Neuronal stem cell (in vitro differentiated cells): ENCODE data around the gene NKX2-3.
A peak's percentile ranks its signal among the peaks of the same experiment; 100 is the strongest.

Source experiments
- DNase-seq: peaks from one replicate; pipeline ENCODE4 v3.0.0-alpha.2; 2013; ENCODE audit warnings: low spot score
- H2AFZ ChIP-seq: one replicate; pipeline ENCODE4 v1.6.1; 2013; ENCODE audit warnings: mild to moderate bottlenecking, low read length, inconsistent platforms
- H2AK5ac ChIP-seq: 2 replicates; pipeline ENCODE4 v1.6.1; 2013; ENCODE audit warnings: low read depth, mild to moderate bottlenecking, inconsistent platforms, low read length, moderate library complexity, mixed read lengths
- H2BK120ac ChIP-seq: 2 replicates; pipeline ENCODE4 v1.6.1; 2013; ENCODE audit warnings: low read depth, mild to moderate bottlenecking, inconsistent platforms, low read length, moderate library complexity, mixed read lengths
- H2BK12ac ChIP-seq: one replicate; pipeline ENCODE4 v1.6.1; 2013; ENCODE audit warnings: low read length, inconsistent platforms
- H2BK15ac ChIP-seq: 2 replicates; pipeline ENCODE4 v1.6.1; 2013; ENCODE audit warnings: mild to moderate bottlenecking, low read length, inconsistent platforms, mixed read lengths
- H2BK5ac ChIP-seq: one replicate; pipeline ENCODE4 v1.6.1; 2013; ENCODE audit warnings: inconsistent platforms, mild to moderate bottlenecking, low read length, moderate library complexity
- H3K14ac ChIP-seq: one replicate; pipeline ENCODE4 v1.6.1; 2013; ENCODE audit warnings: low read length, inconsistent platforms
- H3K18ac ChIP-seq: 2 replicates; pipeline ENCODE4 v1.6.1; 2013; ENCODE audit warnings: low read length, inconsistent platforms
- H3K23ac ChIP-seq: 2 replicates; pipeline ENCODE4 v1.6.1; 2013; ENCODE audit warnings: low read depth, mild to moderate bottlenecking, mixed read lengths, low read length, inconsistent platforms; ENCODE audit not compliant: poor library complexity
- H3K27ac ChIP-seq: replicated peaks from 3 replicates; pipeline ENCODE4 v1.5.1; 2013; ENCODE audit warnings: low read length, inconsistent platforms
- H3K27me3 ChIP-seq, 3 experiments: 2 replicates each; pipeline ENCODE4 v1.6.1; 2013; ENCODE audit warnings: low read length in 3 of 3, mild to moderate bottlenecking in 2 of 3, inconsistent platforms in 1 of 3, low read depth in 1 of 3, mixed read lengths in 1 of 3, moderate library complexity in 1 of 3; ENCODE audit not compliant: control insufficient read depth in 3 of 3, insufficient read depth in 3 of 3
- H3K36me3 ChIP-seq, 2 donors: replicated peaks in 1 of 2; 2 replicates each; pipeline ENCODE4 v1.6.1; 2013; ENCODE audit warnings: low read length in 2 of 2; ENCODE audit not compliant: control insufficient read depth in 2 of 2, insufficient read depth in 2 of 2
- H3K4ac ChIP-seq: 2 replicates; pipeline ENCODE4 v1.6.1; 2013; ENCODE audit warnings: inconsistent platforms, mild to moderate bottlenecking, low read length, moderate library complexity
- H3K4me1 ChIP-seq, 2 donors: 1 replicate in 1 of 2; 2 replicates in 1 of 2; pipeline ENCODE4 v1.6.1; 2013; ENCODE audit warnings: low read length in 2 of 2, low read depth in 1 of 2; ENCODE audit not compliant: control insufficient read depth in 2 of 2, insufficient read depth in 1 of 2
- H3K4me2 ChIP-seq: one replicate; pipeline ENCODE4 v1.6.1; 2013; ENCODE audit warnings: mild to moderate bottlenecking, low read length, inconsistent platforms; ENCODE audit not compliant: insufficient read depth, poor library complexity, severe bottlenecking
- H3K4me3 ChIP-seq, 2 donors: 2 replicates each; pipeline ENCODE4 v1.5.1; 2013; ENCODE audit warnings: low read length in 2 of 2, mild to moderate bottlenecking in 2 of 2, inconsistent platforms in 1 of 2, moderate library complexity in 1 of 2
- H3K79me1 ChIP-seq: one replicate; pipeline ENCODE4 v1.6.1; 2013; ENCODE audit warnings: low read depth, mild to moderate bottlenecking, inconsistent platforms, low read length, moderate library complexity
- H3K9ac ChIP-seq: one replicate; pipeline ENCODE4 v1.6.1; 2013; ENCODE audit warnings: mild to moderate bottlenecking, low read depth, low read length, inconsistent platforms; ENCODE audit not compliant: poor library complexity
- H3K9me3 ChIP-seq, 2 donors: replicated peaks in 1 of 2; 2 replicates each; pipeline versions ENCODE3 to v1.6.1; 2013; ENCODE audit warnings: low read length in 2 of 2, mild to moderate bottlenecking in 2 of 2, inconsistent platforms in 1 of 2, low read depth in 1 of 2, mixed read lengths in 1 of 2, moderate library complexity in 1 of 2; ENCODE audit not compliant: control insufficient read depth in 2 of 2, insufficient read depth in 1 of 2
- H4K8ac ChIP-seq: one replicate; pipeline ENCODE4 v1.6.1; 2013; ENCODE audit warnings: low read depth, mild to moderate bottlenecking, inconsistent platforms, low read length, moderate library complexity
- H4K91ac ChIP-seq: one replicate; pipeline ENCODE4 v1.6.1; 2013; ENCODE audit warnings: low read length, low read depth, mild to moderate bottlenecking, inconsistent platforms; ENCODE audit not compliant: poor library complexity
- WGBS, 2 donors: extraction: QIAGEN DNeasy Blood & Tissue Kit; methylation state at CpG; one replicate each; pipeline ENCODE4 v1.1.7; 2013; ENCODE audit warnings: missing lambda C conversion rate in 2 of 2, mixed read lengths in 1 of 2; ENCODE audit not compliant: insufficient read length in 2 of 2, insufficient replicate concordance in 1 of 2; ENCODE audit errors: extremely low coverage in 2 of 2; 5-methylcytosine and 5-hydroxymethylcytosine counted together

Gene NKX2-3

DNA sequence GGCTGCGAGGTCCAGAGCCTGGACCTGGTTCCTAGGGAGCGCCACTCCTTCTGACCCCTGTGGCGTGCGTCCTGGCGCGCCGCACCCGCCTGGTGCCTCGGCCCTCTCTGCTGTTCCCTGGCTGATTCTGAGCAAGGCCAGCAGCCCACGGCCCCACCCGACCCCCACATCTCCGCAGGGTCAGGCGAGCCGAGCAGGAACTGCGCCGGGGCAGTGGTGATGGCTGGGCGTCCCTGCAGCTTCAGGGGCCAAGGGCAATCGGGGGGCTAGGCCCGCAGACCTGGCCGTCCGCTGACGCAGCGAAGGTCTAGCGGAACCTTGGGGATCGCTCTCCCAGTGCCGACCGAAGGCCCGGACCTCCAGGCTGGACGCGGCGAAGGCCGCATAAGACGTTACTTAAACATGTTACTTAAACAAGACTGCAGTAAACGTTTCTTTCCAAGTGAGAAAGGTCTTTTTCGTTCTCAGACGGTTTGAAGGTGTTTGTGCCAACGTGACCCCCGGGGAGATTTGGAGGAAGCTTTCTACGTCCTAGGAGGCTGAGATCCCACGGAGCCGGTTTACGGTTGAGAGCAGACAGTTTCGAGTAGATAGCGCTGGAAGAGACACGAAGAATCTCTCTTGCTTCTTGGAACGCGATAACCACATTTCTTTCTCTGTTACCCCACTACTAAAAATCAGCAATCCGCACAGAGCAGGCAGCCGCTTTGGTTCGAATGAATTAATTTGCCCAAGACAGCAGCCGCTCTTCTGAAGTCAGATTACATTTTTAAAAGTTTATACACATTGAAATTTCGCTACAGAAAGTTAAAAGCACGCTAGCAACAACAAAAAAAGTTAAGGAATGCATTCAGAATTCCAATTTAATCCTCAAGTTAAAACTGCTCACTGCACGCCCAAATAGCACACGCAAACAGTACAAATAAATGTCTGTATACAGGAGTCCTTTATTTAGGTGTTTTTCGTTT lies 4.9 kb upstream of the NKX2-3 start:
- no peak overlapping the region for H3K23ac ChIP-seq

GRCh38 chr10:99528494-99529441 lies 4.0 kb upstream of the NKX2-3 start:
- Histone ChIP-seq H3K36me3 (no peaks in the 10 kb centered on the region), H3K14ac (no peak overlapping the region), H4K91ac (no peak overlapping the region), H2BK15ac (no peak overlapping the region), H2AK5ac (no peak overlapping the region), H3K27me3 (peaks cover 72 to 99% (median 94%) of the 10 kb centered on the region in 3 experiments), H3K79me1 (no peaks in the 10 kb centered on the region), H2BK5ac (no peak overlapping the region), H4K8ac (no peak overlapping the region), H3K4me1 (peaks cover 0 to 1% of the 10 kb centered on the region in 2 donors), H3K27ac (no peak overlapping the region), H3K18ac (no peak overlapping the region), H3K4me3 (no peak overlapping the region), H3K9me3 (peaks cover 6 to 10% of the 10 kb centered on the region in 2 donors), H3K4ac (no peak overlapping the region), H3K9ac (no peak overlapping the region), H2AFZ (no peak overlapping the region), H3K4me2 (no peak overlapping the region), H3K23ac (no peak overlapping the region), H2BK120ac (no peak overlapping the region), H2BK12ac (no peak overlapping the region)
- no CpG with 5 or more reads among the region's 10 CpGs for WGBS, 2 donors
- no peak for DNase-seq

More for the DNA sequence above, 4.9 kb upstream of the NKX2-3 start:
- Histone ChIP-seq H3K4me3 (no peak overlapping the region), H3K14ac (no peak overlapping the region), H4K91ac (no peak overlapping the region), H3K9ac (no peak overlapping the region), H3K4ac (no peak overlapping the region), H2BK12ac (no peak overlapping the region), H3K18ac (peak overlapping the region; percentile 39), H3K27me3 (peaks cover 67 to 99% (median 94%) of the 10 kb centered on the region in 3 experiments), H3K9me3 (peaks cover 6 to 10% of the 10 kb centered on the region in 2 donors), H2AFZ (peak overlapping the region; percentile 13), H2BK120ac (no peak overlapping the region), H3K4me1 (peaks cover 5 to 9% of the 10 kb centered on the region in 2 donors), H3K79me1 (no peaks in the 10 kb centered on the region), H4K8ac (no peak overlapping the region), H2BK5ac (no peak overlapping the region), H3K36me3 (no peaks in the 10 kb centered on the region), H2BK15ac (peak overlapping the region; percentile 12), H2AK5ac (no peak overlapping the region), H3K4me2 (no peak overlapping the region), H3K27ac (no peak overlapping the region)
- no CpG with 5 or more reads among the region's 56 CpGs for WGBS, 2 donors
- no peak for DNase-seq

DNA sequence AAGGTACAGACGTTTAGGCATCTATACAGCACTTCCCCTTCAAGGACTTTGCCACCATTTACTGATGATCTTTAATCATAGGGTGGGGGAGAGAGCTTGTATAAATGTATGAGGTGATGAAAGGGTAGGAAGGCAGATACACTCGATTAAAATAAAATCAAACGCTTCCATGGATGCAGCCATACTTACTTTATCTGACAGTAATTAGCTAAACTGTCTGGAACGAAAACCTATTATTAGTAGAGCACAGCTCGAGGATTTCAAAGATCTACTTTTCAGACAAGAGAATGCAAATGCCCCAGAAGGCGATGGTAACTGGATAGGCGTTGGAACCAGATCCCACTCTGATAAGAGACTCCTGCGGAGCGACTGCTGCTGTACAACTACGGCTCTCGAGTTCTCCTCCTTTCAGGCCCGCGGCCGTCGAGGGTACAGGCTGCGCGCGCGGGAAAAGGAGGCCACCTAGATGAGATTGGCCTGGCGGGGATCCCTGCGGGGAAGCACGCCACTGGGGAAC lies 3.1 kb upstream of the NKX2-3 start:
- Histone ChIP-seq H3K79me1 (no peaks in the 10 kb centered on the region), H3K36me3 (no peaks in the 10 kb centered on the region), H3K23ac (peak overlapping the region; percentile 70), H2BK15ac (peak overlapping the region; percentile 5), H3K14ac (no peak overlapping the region), H3K4me1 (peaks cover under 1 to 1% of the 10 kb centered on the region in 2 donors), H3K9ac (no peak overlapping the region), H3K4me3 (no peak overlapping the region), H2BK12ac (no peak overlapping the region), H4K8ac (no peak overlapping the region), H2AK5ac (peak overlapping the region; percentile 64), H3K27ac (no peak overlapping the region), H3K27me3 (peaks cover 72 to 99% (median 94%) of the 10 kb centered on the region in 3 experiments), H2BK5ac (no peak overlapping the region), H4K91ac (no peak overlapping the region), H3K18ac (peak overlapping the region; percentile 45), H2AFZ (no peak overlapping the region), H3K4ac (no peak overlapping the region), H3K9me3 (peaks cover 6 to 10% of the 10 kb centered on the region in 2 donors), H2BK120ac (no peak overlapping the region), H3K4me2 (no peak overlapping the region)
- DNase-seq = no peak
- WGBS, 2 donors = no CpG with 5 or more reads among the region's 22 CpGs
